ENCODE data around the gene CFAP74. TPM values are rescaled to one million over a fixed set of nuclear protein-coding genes. Genes with fewer than 3 reads are reported as not detected.
"Not testable (repeated sequence)": the region's sequence is repeated elsewhere in the genome, so short reads cannot be mapped to it uniquely, and the experiment has no call there.

The CFAP74 gene
- total and polyA plus RNA-seq, 11 donors: 0.03 to 0.33 (median 0.07) TPM; not detected in 8

DNA sequence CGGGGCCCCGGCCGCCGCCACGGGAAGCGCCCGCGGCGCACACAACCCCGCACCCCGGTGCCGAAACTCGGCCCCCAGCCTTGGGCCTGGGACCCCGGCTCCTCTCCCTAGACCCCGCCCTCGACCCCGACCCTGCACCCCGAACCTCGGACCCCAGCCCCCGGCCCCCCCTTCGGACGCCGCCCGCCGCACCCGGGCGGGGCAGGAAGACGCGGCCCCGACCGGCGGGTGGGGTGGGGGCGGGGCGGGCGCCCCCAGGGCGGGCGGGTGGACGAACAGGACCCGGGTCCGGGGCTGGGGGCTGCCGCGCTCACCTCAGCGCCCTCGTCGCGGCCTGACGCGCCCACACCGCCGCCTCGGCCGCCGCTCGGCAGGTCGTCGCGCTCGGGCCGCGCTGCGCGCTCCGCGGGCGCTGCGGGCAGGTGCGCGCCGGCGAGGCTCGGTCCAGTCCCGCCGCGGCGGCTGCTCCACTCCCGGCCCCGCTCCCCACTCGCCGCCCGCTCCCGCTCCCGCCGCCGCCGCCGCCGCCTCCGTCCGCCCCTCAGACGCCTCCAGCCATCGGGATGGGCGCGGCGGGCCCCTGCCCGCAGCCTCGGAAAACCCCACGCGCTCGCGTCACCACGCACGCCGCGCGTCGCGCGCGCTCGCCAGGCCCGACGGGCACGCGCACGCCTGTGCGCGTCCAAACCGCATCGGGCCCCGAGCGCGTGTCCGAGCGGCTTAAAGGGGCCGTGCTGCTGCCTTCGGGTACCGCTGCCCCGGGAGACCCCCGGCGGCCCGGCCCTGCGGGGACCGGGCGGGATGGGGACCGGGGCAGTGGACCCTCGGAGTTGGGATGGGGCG is 112.9 kb downstream of the CFAP74 start, which contains the start of gene GNB1:
Gene GNB1 (minus strand): TSS at position 582 of the 843 bp plus-strand sequence. CDS start 65,634 bp downstream, outside the sequence.
- peak in 1 of 2 donors; percentile 68 for TF ChIP-seq POLR2A (IDR thresholded peaks at IDR 0.05)
- TF ChIP-seq, protein P1, sequence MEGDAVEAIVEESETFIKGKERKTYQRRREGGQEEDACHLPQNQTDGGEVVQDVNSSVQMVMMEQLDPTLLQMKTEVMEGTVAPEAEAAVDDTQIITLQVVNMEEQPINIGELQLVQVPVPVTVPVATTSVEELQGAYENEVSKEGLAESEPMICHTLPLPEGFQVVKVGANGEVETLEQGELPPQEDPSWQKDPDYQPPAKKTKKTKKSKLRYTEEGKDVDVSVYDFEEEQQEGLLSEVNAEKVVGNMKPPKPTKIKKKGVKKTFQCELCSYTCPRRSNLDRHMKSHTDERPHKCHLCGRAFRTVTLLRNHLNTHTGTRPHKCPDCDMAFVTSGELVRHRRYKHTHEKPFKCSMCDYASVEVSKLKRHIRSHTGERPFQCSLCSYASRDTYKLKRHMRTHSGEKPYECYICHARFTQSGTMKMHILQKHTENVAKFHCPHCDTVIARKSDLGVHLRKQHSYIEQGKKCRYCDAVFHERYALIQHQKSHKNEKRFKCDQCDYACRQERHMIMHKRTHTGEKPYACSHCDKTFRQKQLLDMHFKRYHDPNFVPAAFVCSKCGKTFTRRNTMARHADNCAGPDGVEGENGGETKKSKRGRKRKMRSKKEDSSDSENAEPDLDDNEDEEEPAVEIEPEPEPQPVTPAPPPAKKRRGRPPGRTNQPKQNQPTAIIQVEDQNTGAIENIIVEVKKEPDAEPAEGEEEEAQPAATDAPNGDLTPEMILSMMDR (IDR thresholded peaks at IDR 0.05): no peak
- no peaks in the 10 kb centered on the region for H3K36me3 ChIP-seq
- peak within 1 kb of the TSS; percentile 90 to 98 (median 96) for H3K27ac ChIP-seq
- DNase-seq: peak; percentile 89 to 95 (median 90)
- H3K4me3 ChIP-seq: peak within 1 kb of the TSS; percentile 87 to 100 (median 96)
- peaks cover 0 to 74% (median 58%) of the 10 kb centered on the region in 12 donors for H3K4me1 ChIP-seq
- H3K27me3 ChIP-seq: peaks cover 0 to 4% (median 0%) of the 10 kb centered on the region in 9 donors
- peak; percentile 48 to 87 (median 86) for ATAC-seq
- 0 to 1% (median 1%) methylated on average over 14 to 137 of the region's 137 CpGs; no CpG with 5 or more reads in 1 of the 4 donors for WGBS, 4 donors
- intact Hi-C loops (cut with DNase I): loop anchor here in 9 of 10 donors (2.0 to 10.0 kb wide), 7 partner anchors 32 to 116 kb away; partner anchors contain the start of gene NADK (in 3 of the 9)
- H3K9me3 ChIP-seq: no peaks in the 10 kb centered on the region

DNA sequence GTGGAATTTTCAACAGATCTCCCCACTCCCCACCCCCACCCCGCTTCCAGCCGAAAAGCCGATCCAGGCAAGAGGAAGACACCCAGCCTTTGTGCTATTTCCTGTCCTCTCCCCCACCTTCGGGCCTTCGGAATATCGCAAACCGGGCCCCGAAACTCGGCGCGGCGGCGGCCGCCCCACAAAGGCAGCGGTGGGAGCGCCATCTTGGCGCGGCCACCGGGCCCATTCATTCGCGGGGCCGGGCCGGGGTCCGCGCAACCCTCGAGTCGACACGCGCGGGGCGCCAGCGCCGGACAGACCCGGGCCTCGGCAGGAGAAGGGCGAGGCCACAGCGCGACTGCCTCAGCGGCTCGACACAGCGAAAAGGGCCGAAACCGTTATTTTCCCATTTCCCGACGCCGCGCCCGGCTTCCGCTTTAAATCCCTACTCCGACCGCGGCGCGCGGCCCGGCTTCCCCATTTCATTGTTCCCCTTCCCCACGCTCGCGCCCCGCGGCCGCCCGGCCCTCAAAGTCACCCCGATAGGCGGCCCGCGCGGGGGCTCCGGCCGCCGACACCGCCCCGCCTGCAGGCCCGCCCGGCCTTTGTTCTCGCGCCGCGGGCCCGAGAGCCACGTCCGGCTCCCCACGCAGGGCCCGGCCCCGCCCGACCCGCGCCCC is 113.6 kb downstream of the CFAP74 start:
- intact Hi-C loops (cut with DNase I): loop anchor here in 9 of 10 donors (2.0 to 10.0 kb wide), 11 partner anchors 31 to 115 kb away; partner anchors contain the start of gene NADK (in 3 of the 9)
- Histone ChIP-seq H3K4me1 (peaks cover 0 to 74% (median 57%) of the 10 kb centered on the region in 12 donors), H3K36me3 (no peaks in the 10 kb centered on the region), H3K27ac (peak overlapping the region; percentile 90 to 98 (median 96)), H3K4me3 (peak overlapping the region; percentile 87 to 100 (median 96)), H3K9me3 (no peaks in the 10 kb centered on the region), H3K27me3 (no peaks in the 10 kb centered on the region)
- DNase-seq (peak; percentile 62 to 89 (median 71)), ATAC-seq (peak in 3 of 4 donors; percentile 11 to 25 (median 18))
- TF ChIP-seq POLR2A (IDR thresholded peaks at IDR 0.05): no peak
- TF ChIP-seq, protein P1 (IDR thresholded peaks at IDR 0.05): no peak
- WGBS, 4 donors: 0 to 1% (median 0%) methylated on average over 27 to 88 of the region's 88 CpGs

DNA sequence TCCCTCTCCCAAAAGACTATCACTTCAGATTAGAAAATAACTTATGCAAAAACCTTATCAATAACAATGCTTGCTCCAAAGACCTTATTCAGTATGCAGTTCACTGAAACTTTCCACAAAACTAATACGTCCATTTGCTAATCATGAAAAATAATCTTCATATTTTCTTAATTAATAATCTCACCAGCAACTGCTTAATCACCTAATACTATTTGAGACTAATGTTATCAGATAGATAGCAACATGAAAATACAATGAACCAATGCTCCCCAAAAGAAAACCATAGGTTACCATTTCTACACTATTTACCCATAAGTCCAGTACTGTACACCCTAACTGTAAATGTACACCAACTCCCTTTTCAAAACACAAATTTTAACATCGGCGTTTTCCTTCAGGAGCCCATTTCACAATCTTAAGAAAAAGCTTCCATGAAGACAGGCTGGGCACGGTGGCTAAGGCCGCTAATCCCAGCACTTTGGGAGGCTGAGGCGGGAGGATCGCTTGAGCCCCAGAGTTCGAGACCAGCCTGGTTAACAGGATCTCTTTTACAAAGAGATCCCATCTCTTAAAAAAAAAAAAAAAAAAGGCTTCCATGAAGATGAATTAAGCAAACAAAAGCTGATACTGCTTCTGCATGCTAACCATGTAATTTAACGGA is 114.4 kb downstream of the CFAP74 start:
- intact Hi-C loops (cut with DNase I): loop anchor here in 3 of 10 donors (5.0 to 10.0 kb wide), 4 partner anchors 42 to 94 kb away; no protein-coding TSS in a partner anchor
- peak overlapping the region; percentile 90 to 98 (median 96) for H3K27ac ChIP-seq
- no peaks in the 10 kb centered on the region for H3K9me3 ChIP-seq
- TF ChIP-seq POLR2A (IDR thresholded peaks at IDR 0.05): no peak
- TF ChIP-seq, protein P1 (IDR thresholded peaks at IDR 0.05): no peak
- no peaks in the 10 kb centered on the region for H3K27me3 ChIP-seq
- 16 to 29% (median 21%) methylated on average over 9 of the region's 9 CpGs for WGBS, 4 donors
- ATAC-seq: no peak
- H3K36me3 ChIP-seq: peaks cover 0 to 6% (median 0%) of the 10 kb centered on the region in 9 donors
- DNase-seq: peak in 1 of 5 donors; percentile 21
- peaks cover 0 to 73% (median 55%) of the 10 kb centered on the region in 12 donors for H3K4me1 ChIP-seq
- H3K4me3 ChIP-seq: peak overlapping the region; percentile 87 to 100 (median 96)

DNA sequence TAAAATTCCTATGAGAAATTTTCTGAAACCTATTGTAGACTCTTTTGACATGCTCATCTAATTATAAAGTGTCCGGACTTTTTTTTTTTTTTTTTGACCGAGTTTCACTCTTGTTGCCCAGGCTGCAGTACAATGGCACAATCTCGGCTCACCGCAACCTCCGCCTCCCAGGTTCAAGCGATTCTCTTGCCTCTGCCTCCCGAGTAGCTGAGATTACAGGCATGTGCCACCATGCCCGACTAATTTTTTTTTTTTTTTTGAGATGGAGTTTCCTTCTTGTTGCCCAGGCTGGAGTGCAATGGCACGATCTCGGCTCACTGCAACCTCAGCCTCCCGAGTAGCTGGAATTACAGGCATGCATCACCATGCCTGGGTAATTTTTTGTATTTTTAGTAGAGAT is 119.7 kb downstream of the CFAP74 start:
- Histone ChIP-seq H3K27ac (peak overlapping the region in 2 of 12 donors; percentile 25 to 33), H3K4me3 (peak overlapping the region in 1 of 12 donors; percentile 23), H3K4me1 (peaks cover 11 to 100% (median 86%) of the 10 kb centered on the region in 12 donors), H3K36me3 (peaks cover 0 to 16% (median 0%) of the 10 kb centered on the region in 9 donors)
- H3K9me3 ChIP-seq, DNase-seq, H3K27me3 ChIP-seq, ATAC-seq: not testable (repeated sequence)
- WGBS, 4 donors: 56 to 65% (median 62%) methylated on average over 11 of the region's 11 CpGs
- intact Hi-C loops (cut with DNase I): loop anchor here in 3 of 10 donors (5.0 to 10.0 kb wide), 3 partner anchors 37 to 89 kb away; no protein-coding TSS in a partner anchor

All from heart left ventricle (tissue), 16 donors.